NOMO-1 (cell line): ENCODE data around the gene DNHD1.
A peak's percentile ranks its signal among the peaks of the same experiment; 100 is the strongest.

ENCODE experiments used
- DNase-seq, 2 experiments: peaks; one replicate each; lab custom pipeline; 2025; ENCODE audit not compliant: unreplicated experiment in 2 of 2; lab: John Stamatoyannopoulos, UW

The DNHD1 gene

DNA sequence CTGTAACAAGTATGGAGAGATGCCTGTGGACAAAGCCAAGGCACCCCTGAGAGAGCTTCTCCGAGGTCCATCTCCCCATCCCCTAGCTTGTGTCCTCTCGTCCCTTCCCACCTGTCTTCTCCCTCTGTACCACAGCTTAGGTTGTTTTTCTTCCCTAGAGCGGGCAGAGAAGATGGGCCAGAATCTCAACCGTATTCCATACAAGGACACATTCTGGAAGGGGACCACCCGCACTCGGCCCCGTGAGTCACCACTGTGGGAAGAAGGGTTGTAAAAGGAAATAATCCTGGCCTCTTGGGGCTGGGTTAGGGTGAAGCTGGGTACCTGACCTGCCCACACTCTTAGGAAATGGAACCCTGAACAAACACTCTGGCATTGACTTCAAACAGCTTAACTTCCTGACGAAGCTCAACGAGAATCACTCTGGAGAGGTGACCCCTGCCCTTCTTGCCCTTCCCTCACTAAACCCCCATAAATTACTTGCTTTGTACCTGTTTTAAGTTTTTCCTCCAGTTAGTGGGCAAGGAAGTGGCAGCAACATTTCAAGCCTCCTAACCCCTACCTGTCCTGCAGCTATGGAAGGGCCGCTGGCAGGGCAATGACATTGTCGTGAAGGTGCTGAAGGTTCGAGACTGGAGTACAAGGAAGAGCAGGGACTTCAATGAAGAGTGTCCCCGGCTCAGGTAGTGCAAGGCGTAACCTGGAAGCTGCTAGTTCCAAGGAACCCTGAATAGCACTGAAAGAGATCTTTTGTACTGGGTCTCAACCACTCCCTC is 111.8 kb downstream of the DNHD1 start:
- no peak for DNase-seq

GRCh38 chr11:6609502-6610015 is 112.5 kb downstream of the DNHD1 start:
- DNase-seq: no peak

GRCh38 chr11:6610591-6610990 is 113.5 kb downstream of the DNHD1 start:
- DNase-seq: no peak

- no peak for DNase-seq
These were observed 114.2 kb downstream of the DNHD1 start for GRCh38 chr11:6611092-6611962.

DNA sequence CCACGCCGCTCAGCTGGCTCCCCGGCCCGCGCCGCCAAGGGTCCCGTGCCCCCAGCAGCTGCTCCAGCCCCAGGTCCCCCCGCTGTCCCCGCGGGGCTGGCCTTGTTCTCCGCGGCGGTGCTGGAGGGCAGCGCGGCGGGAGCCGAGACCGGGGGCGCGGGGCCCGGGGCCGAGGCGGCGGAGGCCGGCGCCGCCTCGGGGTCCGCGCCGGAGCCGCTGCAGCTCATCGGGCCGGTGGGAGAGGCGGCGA is 114.8 kb downstream of the DNHD1 start:
- DNase-seq: no peak

- peak; percentile 96 to 97 for DNase-seq
These were observed 115.3 kb downstream of the DNHD1 start, which contains the start of gene TAF10 for GRCh38 chr11:6612213-6613041. Gene TAF10, minus strand, starts transcription at chr11:6612216. Its CDS starts 27 bp downstream, at chr11:6612189.

DNA sequence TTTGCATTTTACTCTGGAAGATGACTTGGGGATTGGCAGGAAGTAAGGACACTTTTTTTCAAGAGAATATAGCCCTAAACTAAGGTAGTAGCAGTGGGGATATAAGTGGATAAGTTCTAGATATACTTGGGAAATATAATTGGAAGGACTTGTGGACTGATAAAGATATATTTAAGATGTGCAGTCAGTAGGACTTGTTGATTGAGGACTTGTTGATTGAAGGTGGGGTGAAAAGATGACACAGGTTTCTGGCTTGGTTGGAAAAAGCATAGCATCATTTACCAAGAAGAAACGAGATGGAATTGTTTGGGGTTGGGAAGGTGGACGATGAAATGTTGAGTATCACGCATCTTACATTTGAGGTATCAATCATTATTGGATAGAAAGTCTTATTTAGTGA is 116.4 kb downstream of the DNHD1 start:
- DNase-seq: no peak

GRCh38 chr11:6614446-6614845 is 117.4 kb downstream of the DNHD1 start:
- DNase-seq: no peak

GRCh38 chr11:6615046-6615445 is 118.0 kb downstream of the DNHD1 start:
- no peak for DNase-seq

DNA sequence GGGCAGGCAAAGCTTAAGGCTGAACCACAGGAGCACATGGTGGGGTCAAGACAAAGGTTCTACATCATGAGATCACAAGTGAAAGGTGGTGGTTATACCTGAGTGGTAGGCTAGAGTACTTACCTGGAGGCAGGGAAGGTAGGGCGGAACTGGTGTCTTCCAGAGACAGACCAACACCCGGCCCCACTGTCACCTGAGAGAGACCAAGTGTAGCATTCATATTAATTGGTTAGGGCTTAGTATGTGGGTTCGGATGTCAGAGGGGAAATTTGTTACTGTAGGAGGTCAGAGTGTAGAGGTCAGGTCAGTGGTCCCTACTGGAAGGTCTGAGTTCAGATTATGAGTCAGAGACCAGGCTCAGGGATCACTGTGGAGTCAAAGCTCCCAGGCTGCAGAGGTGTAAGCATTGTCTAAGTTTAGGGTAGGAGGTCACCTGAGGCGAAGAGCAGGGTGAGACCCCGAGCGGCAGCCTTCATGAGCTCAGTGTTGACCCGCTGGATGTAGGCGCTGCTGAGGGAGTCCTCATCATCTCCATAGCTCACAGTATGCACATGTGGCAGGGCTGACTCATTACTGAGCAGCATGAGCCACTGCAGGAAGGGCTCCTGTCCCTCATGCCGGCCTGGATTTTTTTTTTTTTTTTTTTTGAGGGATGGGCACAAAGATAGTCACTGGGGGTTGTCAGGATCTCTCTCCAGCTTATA is 119.0 kb downstream of the DNHD1 start:
- DNase-seq: no peak

GRCh38 chr11:6616596-6617250 is 119.6 kb downstream of the DNHD1 start:
- DNase-seq: no peak

GRCh38 chr11:6617315-6617781 is 120.3 kb downstream of the DNHD1 start:
- DNase-seq: peak; percentile 21 to 25

DNA sequence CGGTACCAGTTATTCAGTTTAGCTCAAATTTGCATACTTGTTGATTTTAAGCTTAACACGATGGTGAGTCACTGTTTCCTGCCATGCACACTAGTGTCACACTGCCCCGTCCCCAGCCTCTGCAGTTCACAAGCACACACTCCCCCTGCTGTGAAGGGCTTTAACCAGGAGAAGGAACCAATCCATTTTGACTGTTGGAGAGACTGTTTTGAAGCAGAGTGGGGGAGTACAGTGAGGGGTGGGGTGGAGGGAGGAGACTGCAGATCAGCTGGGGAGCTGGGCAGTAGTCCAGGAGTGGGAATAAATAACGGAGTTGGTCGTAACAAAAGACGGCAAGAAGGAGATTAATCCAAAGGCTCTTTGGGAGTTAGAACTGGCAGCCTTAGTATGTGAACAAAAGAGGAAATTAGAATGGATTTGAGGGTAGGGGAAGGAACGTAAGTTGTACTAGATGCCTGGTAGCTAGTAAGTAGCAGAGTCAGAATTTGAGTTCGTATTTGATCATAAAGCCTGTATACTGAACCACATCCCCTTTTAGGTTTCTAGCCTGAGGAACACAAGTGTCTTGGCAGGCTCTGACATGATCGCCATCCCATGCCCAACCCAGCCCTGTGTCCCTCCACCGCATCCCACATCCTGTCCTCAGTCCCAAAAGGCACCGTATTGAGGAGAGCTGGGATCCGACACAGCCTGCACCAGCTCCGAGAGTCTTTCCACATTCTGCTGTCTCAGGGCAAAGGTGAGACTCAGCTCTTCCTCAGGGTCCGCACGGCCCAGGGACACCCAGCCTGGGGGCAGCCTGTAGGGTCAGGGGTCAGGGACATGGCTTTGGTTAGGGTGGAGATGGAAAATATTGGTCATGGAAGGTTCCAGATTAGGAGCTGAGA is 121.3 kb downstream of the DNHD1 start:
- peak; percentile 71 to 74 for DNase-seq

- peak; percentile 89 to 90 for DNase-seq
These were observed 122.1 kb downstream of the DNHD1 start, which contains the start of gene TPP1 for GRCh38 chr11:6619004-6619745. Gene TPP1, minus strand, starts transcription at chr11:6619422. Its CDS starts 22 bp downstream, at chr11:6619400.

- DNase-seq: no peak
These were observed 123.6 kb downstream of the DNHD1 start for GRCh38 chr11:6620636-6621035.
